ENCODE measurements around the gene SVOPL. TPM values are rescaled to one million over a fixed set of nuclear protein-coding genes. Genes with fewer than 3 reads are reported as not detected.
A peak's percentile ranks its signal among the peaks of the same experiment; 100 is the strongest.

SVOPL gene
- total RNA-seq, 1 experiment from 2014 or later = not detected

- ChIA-PET CTCF (interaction anchor here (0.5 to 1.4 kb wide), 5 partner anchors 75 to 728 kb away, joined by 3 to 7 read pairs (median 5); no protein-coding TSS in a partner anchor), POLR2A (interaction anchor here (0.5 to 1.0 kb wide), 2 partner anchors 35 to 577 kb away, joined by 3 to 12 read pairs; no protein-coding TSS in a partner anchor)
- in situ Hi-C loops (cut with HindIII; ENCODE audit: low pct_unique_long_range_greater_than_20kb, low sequenced_read_pairs) (no loop called here), intact Hi-C loops (cut with micrococcal nuclease; ENCODE audit: unreplicated experiment) (loop anchor here (1.0 to 5.0 kb wide), 5 partner anchors 271 to 836 kb away; partner anchors contain the start of gene CREB3L2)
- H3K36me3 ChIP-seq (ENCODE audit: control insufficient read depth, insufficient read depth, low read length) = no peaks in the 10 kb centered on the region
- H3K4me1 ChIP-seq (ENCODE audit: control insufficient read depth, insufficient read depth, low read length) = no peaks in the 10 kb centered on the region
- no peak overlapping the region for H3K27ac ChIP-seq (ENCODE audit: low read length)
- BruUV-seq (replicated peaks) = no TSS peak
- no peak overlapping the region for H3K4me3 ChIP-seq (ENCODE audit: low read depth in 2 of 2, low read length in 2 of 2)
- TF ChIP-seq SIN3A (IDR thresholded peaks at IDR 0.05; ENCODE audit: borderline replicate concordance, insufficient read depth, low read depth, low read length) = no peak
- TF ChIP-seq CTCF (IDR thresholded peaks at IDR 0.05) = peak; percentile 94
- no peaks in the 10 kb centered on the region for H3K27me3 ChIP-seq (ENCODE audit: control insufficient read depth, insufficient read depth, low read length)
- DNase-seq (ENCODE audit: low read depth, low spot score) (peak; percentile 92), ATAC-seq (peak; percentile 94)
- no peaks in the 10 kb centered on the region for H3K9me3 ChIP-seq (ENCODE audit: control insufficient read depth, insufficient read depth, low read depth, low read length)
These were observed 37.6 kb upstream of the SVOPL start for GRCh38 chr7:138738551-138739335.

GRCh38 chr7:138738114-138738513 is 37.0 kb upstream of the SVOPL start:
- POLR2A ChIA-PET = interaction anchor here (0.5 to 1.0 kb wide), 2 partner anchors 34 to 577 kb away, joined by 3 to 12 read pairs; no protein-coding TSS in a partner anchor
- Histone ChIP-seq H3K27me3 (ENCODE audit: control insufficient read depth, insufficient read depth, low read length) (no peaks in the 10 kb centered on the region), H3K27ac (ENCODE audit: low read length) (no peak overlapping the region), H3K36me3 (ENCODE audit: control insufficient read depth, insufficient read depth, low read length) (no peaks in the 10 kb centered on the region), H3K4me1 (ENCODE audit: control insufficient read depth, insufficient read depth, low read length) (no peaks in the 10 kb centered on the region), H3K4me3 (ENCODE audit: low read depth in 2 of 2, low read length in 2 of 2) (no peak overlapping the region), H3K9me3 (ENCODE audit: control insufficient read depth, insufficient read depth, low read depth, low read length) (no peaks in the 10 kb centered on the region)
- TF ChIP-seq REST (IDR thresholded peaks at IDR 0.05; ENCODE audit: insufficient read depth in 1 of 2, low read depth in 2 of 2, low read length in 1 of 2) (no peak), SIN3A (IDR thresholded peaks at IDR 0.05; ENCODE audit: borderline replicate concordance, insufficient read depth, low read depth, low read length) (no peak), CTCF (IDR thresholded peaks at IDR 0.05) (no peak), TCF7L2 (IDR thresholded peaks at IDR 0.05; ENCODE audit: low read depth, low read length) (no peak), POLR2AphosphoS5 (IDR thresholded peaks at IDR 0.05; ENCODE audit: low read depth, low read length) (no peak)
- in situ Hi-C loops (cut with HindIII; ENCODE audit: low pct_unique_long_range_greater_than_20kb, low sequenced_read_pairs) (no loop called here), intact Hi-C loops (cut with micrococcal nuclease; ENCODE audit: unreplicated experiment) (loop anchor here (1.0 to 5.0 kb wide), 5 partner anchors 271 to 836 kb away; partner anchors contain the start of gene CREB3L2)
- BruUV-seq (replicated peaks) = no TSS peak
- no peak for ATAC-seq
- no peak for DNase-seq (ENCODE audit: low read depth, low spot score)
- CTCF ChIA-PET = interaction anchor here (0.5 to 1.4 kb wide), 5 partner anchors 74 to 835 kb away, joined by 3 to 7 read pairs (median 5); no protein-coding TSS in a partner anchor
